ENCODE data around the gene TCFL5. TPM values are rescaled to one million over a fixed set of nuclear protein-coding genes. Genes with fewer than 3 reads are reported as not detected.

TCFL5 gene
- total RNA-seq, 1 experiment from 2014 or later, result 15.1 TPM

DNA sequence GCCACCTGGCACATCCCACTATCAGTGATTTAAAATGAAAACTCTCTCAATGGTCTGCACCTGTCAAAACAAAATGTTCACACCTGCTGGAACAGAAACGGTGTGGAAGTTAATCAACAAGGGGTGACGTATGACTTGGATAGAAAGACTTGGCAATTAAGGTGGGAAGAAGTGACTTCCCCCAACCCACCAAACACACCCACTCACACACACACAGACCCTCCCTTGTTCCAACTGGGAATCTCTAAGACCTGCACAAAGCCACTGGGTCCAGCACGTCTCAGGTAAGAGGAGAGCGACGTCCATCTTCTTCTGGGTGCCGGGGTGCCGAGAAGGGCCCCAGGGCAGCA, 25.1 kb upstream of the TCFL5 start:
- DNase-seq, result no peak
- H3K36me3 ChIP-seq (ENCODE audit: control insufficient read depth, insufficient read depth, low read length), result peaks cover 8% of the 10 kb centered on the region

GRCh38 chr20:62885896-62886708, 24.5 kb upstream of the TCFL5 start:
- H3K36me3 Mint-ChIP-seq (ENCODE audit: insufficient read depth, unreplicated experiment), result peaks cover 84% of the 10 kb centered on the region
- no peaks in the 10 kb centered on the region for H3K4me1 ChIP-seq
- no TSS peak for BruUV-seq (replicated peaks)
- no peaks in the 10 kb centered on the region for H3K9me3 ChIP-seq
- no peak for TF ChIP-seq CTCF (IDR thresholded peaks at IDR 0.05; ENCODE audit: insufficient read depth in 1 of 2, low read depth in 1 of 2, low read length in 1 of 2, severe bottlenecking in 1 of 2, unreplicated experiment in 1 of 2)
- H3K36me3 ChIP-seq (ENCODE audit: control insufficient read depth, insufficient read depth, low read length), result peaks cover 11% of the 10 kb centered on the region
- intact Hi-C loops (cut with micrococcal nuclease; ENCODE audit: unreplicated experiment), result no loop called here
- no peak overlapping the region for H3K4me3 ChIP-seq (ENCODE audit: low read depth, low read length)
- no peaks in the 10 kb centered on the region for H3K27me3 ChIP-seq (replicated peaks; ENCODE audit: control insufficient read depth, insufficient read depth, low read length)
- H3K27me3 Mint-ChIP-seq (ENCODE audit: insufficient read depth, unreplicated experiment), result no peaks in the 10 kb centered on the region
- H3K4me1 Mint-ChIP-seq (ENCODE audit: low read depth, unreplicated experiment), result no peaks in the 10 kb centered on the region
- no peaks in the 10 kb centered on the region for H3K9me3 Mint-ChIP-seq (ENCODE audit: unreplicated experiment)
- DNase-seq, result no peak
- CTCF ChIA-PET, result no interaction called here
- no peak overlapping the region for H3K4me3 Mint-ChIP-seq (ENCODE audit: unreplicated experiment)
- POLR2A ChIA-PET, result no interaction called here
- H3K27ac Mint-ChIP-seq (ENCODE audit: unreplicated experiment), result no peak overlapping the region

More for the DNA sequence above, 25.1 kb upstream of the TCFL5 start:
- POLR2A ChIA-PET, result no interaction called here
- Mint-ChIP-seq H3K27ac (ENCODE audit: unreplicated experiment) (no peak overlapping the region), H3K4me3 (ENCODE audit: unreplicated experiment) (no peak overlapping the region), H3K9me3 (ENCODE audit: unreplicated experiment) (no peaks in the 10 kb centered on the region), H3K27me3 (ENCODE audit: insufficient read depth, unreplicated experiment) (no peaks in the 10 kb centered on the region), H3K4me1 (ENCODE audit: low read depth, unreplicated experiment) (no peaks in the 10 kb centered on the region), H3K36me3 (ENCODE audit: insufficient read depth, unreplicated experiment) (peaks cover 84% of the 10 kb centered on the region)
- H3K4me3 ChIP-seq (ENCODE audit: low read depth, low read length), result no peak overlapping the region
- TF ChIP-seq CTCF (IDR thresholded peaks at IDR 0.05; ENCODE audit: insufficient read depth in 1 of 2, low read depth in 1 of 2, low read length in 1 of 2, severe bottlenecking in 1 of 2, unreplicated experiment in 1 of 2), result no peak
- H3K9me3 ChIP-seq, result no peaks in the 10 kb centered on the region
- CTCF ChIA-PET, result interaction anchor here (0.9 to 1.6 kb wide), 3 partner anchors 12 to 86 kb away, joined by 3 to 4 read pairs (median 3); no protein-coding TSS in a partner anchor
- H3K27me3 ChIP-seq (replicated peaks; ENCODE audit: control insufficient read depth, insufficient read depth, low read length), result no peaks in the 10 kb centered on the region
- intact Hi-C loops (cut with micrococcal nuclease; ENCODE audit: unreplicated experiment), result no loop called here
- BruUV-seq (replicated peaks), result no TSS peak
- H3K4me1 ChIP-seq, result no peaks in the 10 kb centered on the region

DNA sequence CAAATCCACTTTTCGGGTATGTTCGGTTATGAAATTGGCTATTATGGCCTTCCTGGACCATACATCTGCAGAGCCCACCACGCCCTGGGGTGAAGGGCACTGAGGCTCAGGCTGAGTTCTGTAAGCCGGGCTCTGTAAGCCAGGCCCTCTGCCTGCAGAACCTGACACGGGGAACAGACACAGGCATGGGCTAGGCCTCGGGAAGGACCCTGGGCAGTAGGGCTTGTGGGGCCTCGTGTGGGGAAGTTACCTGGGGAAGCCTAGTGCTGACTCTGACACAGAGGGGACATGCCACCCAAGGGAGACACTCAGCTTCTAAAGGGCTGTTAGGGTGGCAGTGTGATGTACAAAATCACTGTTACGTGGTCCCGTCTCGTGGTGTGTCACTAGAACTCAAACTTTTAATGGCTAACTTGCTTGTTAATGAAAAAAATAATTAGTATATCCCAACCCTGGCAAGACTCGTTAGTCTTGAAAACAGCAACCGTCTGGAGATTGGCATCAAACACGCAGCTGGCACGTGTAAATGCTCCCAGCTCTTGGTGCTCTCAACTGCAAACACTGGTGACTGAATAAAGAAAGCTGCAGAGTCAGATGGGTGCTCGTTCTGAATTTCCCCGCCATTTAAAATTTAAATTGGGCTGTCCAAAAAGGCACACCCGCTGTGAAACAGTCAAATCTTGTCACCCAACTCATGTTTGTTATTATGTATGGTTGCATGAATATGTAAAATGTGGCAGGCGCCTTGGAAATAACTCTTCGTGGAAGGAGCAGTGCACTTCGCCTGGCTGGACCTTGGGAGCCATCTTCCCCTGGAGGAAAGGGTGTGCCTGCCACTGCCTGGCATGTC, 23.6 kb upstream of the TCFL5 start:
- Histone ChIP-seq H3K27me3 (replicated peaks; ENCODE audit: control insufficient read depth, insufficient read depth, low read length) (no peaks in the 10 kb centered on the region), H3K9me3 (no peaks in the 10 kb centered on the region), H3K4me1 (no peaks in the 10 kb centered on the region), H3K36me3 (ENCODE audit: control insufficient read depth, insufficient read depth, low read length) (peaks cover 11% of the 10 kb centered on the region), H3K4me3 (ENCODE audit: low read depth, low read length) (no peak overlapping the region)
- POLR2A ChIA-PET, result no interaction called here
- H3K9me3 Mint-ChIP-seq (ENCODE audit: unreplicated experiment), result no peaks in the 10 kb centered on the region
- no peak overlapping the region for H3K27ac Mint-ChIP-seq (ENCODE audit: unreplicated experiment)
- BruUV-seq (replicated peaks), result no TSS peak
- H3K27me3 Mint-ChIP-seq (ENCODE audit: insufficient read depth, unreplicated experiment), result no peaks in the 10 kb centered on the region
- no peak overlapping the region for H3K4me3 Mint-ChIP-seq (ENCODE audit: unreplicated experiment)
- H3K36me3 Mint-ChIP-seq (ENCODE audit: insufficient read depth, unreplicated experiment), result peaks cover 76% of the 10 kb centered on the region
- H3K4me1 Mint-ChIP-seq (ENCODE audit: low read depth, unreplicated experiment), result no peaks in the 10 kb centered on the region
- TF ChIP-seq CTCF (IDR thresholded peaks at IDR 0.05; ENCODE audit: insufficient read depth in 1 of 2, low read depth in 1 of 2, low read length in 1 of 2, severe bottlenecking in 1 of 2, unreplicated experiment in 1 of 2), result no peak
- CTCF ChIA-PET, result interaction anchor here (0.6 to 0.9 kb wide), 2 partner anchors 9 to 14 kb away, joined by 3 read pairs; no protein-coding TSS in a partner anchor
- no peak for DNase-seq
- intact Hi-C loops (cut with micrococcal nuclease; ENCODE audit: unreplicated experiment), result no loop called here

Measured in Caco-2 (cell line).